GM12891 (cell line): ENCODE results near the gene DPP8.

Source experiments
- PAX5 ChIP-seq: IDR thresholded peaks from 2 replicates; pipeline ENCODE4 v1.6.1; 2011; ENCODE audit warnings: low read length, moderate library complexity, mild to moderate bottlenecking; ENCODE audit not compliant: insufficient read depth, severe bottlenecking
- POU2F2 ChIP-seq: IDR thresholded peaks from 2 replicates; pipeline ENCODE4 v1.6.1; 2011; ENCODE audit warnings: low read depth, mild to moderate bottlenecking, control low read depth, low read length, moderate library complexity
- TAF1 ChIP-seq: IDR thresholded peaks from 2 replicates; pipeline ENCODE4 v1.6.1; 2011; ENCODE audit warnings: low read depth, low read length, control low read depth

- no peak for TF ChIP-seq TAF1
- TF ChIP-seq POU2F2 = no peak
- no peak for TF ChIP-seq PAX5
Measured at GRCh38 chr15:65551183-65551582, 33.7 kb upstream of the DPP8 start.
